Liver (tissue), 9 donors: ENCODE results near the gene GNAI2. TPM values are rescaled to one million over a fixed set of nuclear protein-coding genes. Genes with fewer than 3 reads are reported as not detected.
"Not testable (repeated sequence)": the region's sequence is repeated elsewhere in the genome, so short reads cannot be mapped to it uniquely, and the experiment has no call there.

Source experiments
- DNase-seq: peaks from one replicate; pipeline ENCODE4 v3.0.0-alpha.2; 2017; ENCODE audit warnings: low spot score
- H3K27ac ChIP-seq, 2 donors: one replicate each; pipeline ENCODE4 v1.7.0; 2013; ENCODE audit warnings: inconsistent platforms in 2 of 2, low read length in 2 of 2, control low read depth in 1 of 2, low read depth in 1 of 2, mild to moderate bottlenecking in 1 of 2
- H3K27me3 ChIP-seq, 4 donors: one replicate each; pipeline versions ENCODE4 v1.6.1 to v1.7.0; 2013; ENCODE audit warnings: low read length in 3 of 4, inconsistent platforms in 1 of 4, mild to moderate bottlenecking in 1 of 4, moderate library complexity in 1 of 4; ENCODE audit not compliant: control insufficient read depth in 4 of 4, insufficient read depth in 4 of 4
- H3K36me3 ChIP-seq, 4 donors: one replicate each; pipeline versions ENCODE4 v1.6.1 to v1.7.0; 2013; ENCODE audit warnings: low read length in 3 of 4, mild to moderate bottlenecking in 3 of 4, low read depth in 1 of 4, moderate library complexity in 1 of 4; ENCODE audit not compliant: control insufficient read depth in 4 of 4, insufficient read depth in 3 of 4
- H3K4me1 ChIP-seq, 4 donors: one replicate each; pipeline versions ENCODE4 v1.6.1 to v1.7.0; 2013; ENCODE audit warnings: low read length in 3 of 4, mild to moderate bottlenecking in 3 of 4, moderate library complexity in 1 of 4; ENCODE audit not compliant: control insufficient read depth in 4 of 4, insufficient read depth in 4 of 4
- H3K4me3 ChIP-seq, 3 donors: one replicate each; pipeline versions ENCODE4 v1.6.1 to v1.7.0; 2013; ENCODE audit warnings: low read length in 3 of 3, control low read depth in 1 of 3, low read depth in 1 of 3, mild to moderate bottlenecking in 1 of 3
- H3K9ac ChIP-seq, 2 donors: one replicate each; pipeline ENCODE4 v1.7.0; 2013; ENCODE audit warnings: low read length in 2 of 2, mild to moderate bottlenecking in 2 of 2, moderate library complexity in 2 of 2, control low read depth in 1 of 2, low read depth in 1 of 2
- H3K9me3 ChIP-seq, 4 donors: one replicate each; pipeline versions ENCODE4 v1.6.1 to v1.7.0; 2013; ENCODE audit warnings: low read length in 3 of 4; ENCODE audit not compliant: control insufficient read depth in 4 of 4
- ATF3 ChIP-seq: IDR thresholded peaks from 2 replicates; pipeline ENCODE4 v1.6.1; 2016; ENCODE audit warnings: antibody characterized with exemption
- CTCF ChIP-seq: fragments of 150-350 bp; IDR thresholded peaks from 2 replicates; pipeline ENCODE4 v1.5.1; 2017; ENCODE audit warnings: improper control_type of control experiment, low read depth, low read length; ENCODE audit not compliant: missing input control
- EGR1 ChIP-seq, 2 donors: IDR thresholded peaks; 2 replicates each; pipeline ENCODE4 v1.6.1; 2016 to 2018; ENCODE audit warnings: antibody characterized with exemption in 2 of 2, low read depth in 2 of 2
- HNF4A ChIP-seq, 2 donors: conservative IDR thresholded peaks; 2 replicates each; pipeline ENCODE4 v1.6.1; 2016; ENCODE audit warnings: antibody characterized with exemption in 2 of 2, mild to moderate bottlenecking in 2 of 2
- HNF4G ChIP-seq: IDR thresholded peaks from 2 replicates; pipeline ENCODE4 v1.6.1; 2016; ENCODE audit warnings: antibody characterized with exemption
- JUND ChIP-seq, 2 donors: IDR thresholded peaks; 2 replicates each; pipeline ENCODE4 v1.6.1; 2016; ENCODE audit warnings: antibody characterized with exemption in 2 of 2
- MAX ChIP-seq: IDR thresholded peaks from 2 replicates; pipeline ENCODE4 v1.6.1; 2016; ENCODE audit warnings: antibody characterized with exemption
- RAD21 ChIP-seq, 2 donors: IDR thresholded peaks; 2 replicates each; pipeline ENCODE4 v1.6.1; 2016; ENCODE audit warnings: antibody characterized with exemption in 2 of 2, mild to moderate bottlenecking in 2 of 2
- REST ChIP-seq: IDR thresholded peaks from 2 replicates; pipeline ENCODE4 v1.6.1; 2016; ENCODE audit warnings: antibody characterized with exemption, mild to moderate bottlenecking
- RXRA ChIP-seq, 2 donors: IDR thresholded peaks; 2 replicates each; pipeline ENCODE4 v1.6.1; 2017 to 2018; ENCODE audit warnings: antibody characterized with exemption in 2 of 2, mild to moderate bottlenecking in 1 of 2
- SP1 ChIP-seq: IDR thresholded peaks from 2 replicates; pipeline ENCODE4 v1.6.1; 2018; ENCODE audit warnings: antibody characterized with exemption, mild to moderate bottlenecking
- TAF1 ChIP-seq: conservative IDR thresholded peaks from 2 replicates; pipeline ENCODE4 v1.6.1; 2016; ENCODE audit warnings: antibody characterized with exemption, mild to moderate bottlenecking
- ZBTB33 ChIP-seq: IDR thresholded peaks from 2 replicates; pipeline ENCODE4 v1.6.1; 2016; ENCODE audit warnings: antibody characterized with exemption
- WGBS: extraction: QIAGEN DNeasy Blood & Tissue Kit; methylation state at CpG from one replicate; pipeline ENCODE4 v1.1.7; 2013; 5-methylcytosine and 5-hydroxymethylcytosine counted together
- polyA plus RNA-seq, 2 donors: library from polyadenylated mRNA; stranded (reverse) in 1 of 2; unstranded in 1 of 2; fragments of 200-250 nt in 1 of 2; fragments of >200 nt in 1 of 2; fragmentation: Nextera tagmentation in 1 of 2; extraction: Ambion mirVana in 1 of 2; gene quantifications; one replicate each; pipeline versions ENCODE4 v1.2.1 to v1.2.3, GENCODE V29; 2013 to 2015
- total RNA-seq, 2 donors: library from RNA; depleted of rRNA; stranded (reverse); fragments of >200 nt; gene quantifications; one replicate each; pipeline ENCODE4 v1.2.3, GENCODE V29; 2014
- donor health status: healthy.
- donor health status: healthy.
- donor health status: healthy.
- donor health status: healthy.
- donor health status: healthy.

GNAI2 gene
- total and polyA plus RNA-seq, 4 donors: 58.3 to 86.3 (median 62.3) TPM

GRCh38 chr3:50271314-50271936 lies 35.4 kb downstream of the GNAI2 start:
- H3K4me1 ChIP-seq: peaks cover 3 to 55% (median 24%) of the 10 kb centered on the region in 4 donors
- no peaks in the 10 kb centered on the region for H3K9me3 ChIP-seq
- H3K27me3 ChIP-seq: peaks cover 0 to 2% (median 0%) of the 10 kb centered on the region in 4 donors
- 59% methylated on average over 10 of the region's 10 CpGs for WGBS
- TF ChIP-seq HNF4A (conservative IDR thresholded peaks at IDR 0.05) (peak; percentile 16 to 21), SP1 (peak; percentile 29), EGR1 (IDR thresholded peaks at IDR 0.05; ENCODE audit: low read depth in 2 of 2) (no peak), RAD21 (IDR thresholded peaks at IDR 0.05) (no peak), RXRA (IDR thresholded peaks at IDR 0.05) (peak; percentile 44 to 52)
- H3K27ac ChIP-seq: no peak overlapping the region
- H3K4me3 ChIP-seq: no peak overlapping the region
- H3K36me3 ChIP-seq: no peaks in the 10 kb centered on the region
- H3K9ac ChIP-seq: no peak overlapping the region
- DNase-seq: no peak

GRCh38 chr3:50272538-50272910 lies 36.5 kb downstream of the GNAI2 start:
- WGBS: 75% methylated on average over 10 of the region's 10 CpGs
- H3K9ac ChIP-seq, DNase-seq, H3K4me3 ChIP-seq, H3K36me3 ChIP-seq, H3K27me3 ChIP-seq, H3K9me3 ChIP-seq, H3K27ac ChIP-seq: not testable (repeated sequence)
- peaks cover 3 to 52% (median 20%) of the 10 kb centered on the region in 4 donors for H3K4me1 ChIP-seq

- peak; percentile 95 for DNase-seq
- Histone ChIP-seq H3K27me3 (peaks cover 0 to 2% (median 0%) of the 10 kb centered on the region in 4 donors), H3K4me3 (peak overlapping the region in 2 of 3 donors; percentile 10 to 32), H3K27ac (no peak overlapping the region), H3K9ac (peak overlapping the region in 1 of 2 donors; percentile 21), H3K36me3 (no peaks in the 10 kb centered on the region), H3K4me1 (peaks cover 3 to 47% (median 19%) of the 10 kb centered on the region in 4 donors), H3K9me3 (no peaks in the 10 kb centered on the region)
- TF ChIP-seq JUND (IDR thresholded peaks at IDR 0.05) (no peak), ATF3 (no peak), TAF1 (no peak), MAX (no peak), RAD21 (IDR thresholded peaks at IDR 0.05) (peak; percentile 98 to 99), CTCF (peak; percentile 100), RXRA (IDR thresholded peaks at IDR 0.05) (peak in 1 of 2 donors; percentile 7), ZBTB33 (no peak), HNF4G (no peak), REST (no peak)
- WGBS: 2% methylated on average over 61 of the region's 61 CpGs
Measured at GRCh38 chr3:50272911-50273688, 37.1 kb downstream of the GNAI2 start.
